K562 (cell line): ENCODE measurements around the gene SZT2. TPM values are rescaled to one million over a fixed set of nuclear protein-coding genes. Genes with fewer than 3 reads are reported as not detected.

Experiments used
- ATAC-seq: fragments of 200-7000 bp; cut with Tn5 transposase; 3 replicates; pipeline ENCODE4 v1.9.1; 2020; ENCODE audit warnings: moderate library complexity
- BruUV-seq: library from RNA; stranded (reverse); fragments of 400-500 nt; replicated peaks from 2 replicates; lab custom pipeline; 2021; lab: Mats Ljungman, UMichigan
- CTCF ChIA-PET: fragments of 300-600 bp; formaldehyde crosslinking; extraction: SDS; loops from one replicate; lab custom pipeline; 2021; ENCODE audit warnings: low intra/inter-chr PET ratio; lab: Yijun Ruan, JAX
- POLR2A ChIA-PET: fragments of 300-600, 350-650 bp; sonication (Branson Sonifier 250); formaldehyde crosslinking; extraction: SDS; loops from one replicate; lab custom pipeline; 2021; ENCODE audit warnings: antibody characterized with exemption, inconsistent platforms; lab: Yijun Ruan, JAX
- DNase-seq, 4 experiments: peaks; one replicate each; pipeline versions ENCODE4 v3.0.0 to v3.0.0-alpha.2; 2011 to 2018; ENCODE audit warnings: low spot score in 3 of 4, mixed read lengths in 3 of 4; ENCODE audit errors: extremely low read depth in 1 of 4
- FAIRE-seq: peaks from 2 replicates; lab custom pipeline; 2011; peaks lifted over from hg19 to GRCh38; lab: Jason Lieb, UNC
- H2AFZ ChIP-seq: 2 replicates; pipeline ENCODE4 v1.6.0; 2011; ENCODE audit warnings: low read depth, low read length, control low read depth, inconsistent platforms
- H3K27ac ChIP-seq: fragments of 200-600 bp; 3 replicates; pipeline ENCODE4 v1.8.0; 2011; ENCODE audit warnings: low read depth, mild to moderate bottlenecking, control low read depth, inconsistent platforms, low read length, moderate library complexity, mixed read lengths; ENCODE audit errors: extremely low read depth
- H3K27me3 ChIP-seq, 2 experiments: fragments of 300-600 bp in 1 of 2; 2 replicates in 1 of 2; 3 replicates in 1 of 2; pipeline versions ENCODE4 v1.6.0 to v1.8.0; 2011; ENCODE audit warnings: inconsistent platforms in 2 of 2, low read length in 2 of 2, mild to moderate bottlenecking in 1 of 2, mixed read lengths in 1 of 2, moderate library complexity in 1 of 2; ENCODE audit not compliant: control insufficient read depth in 2 of 2, insufficient read depth in 2 of 2
- H3K36me3 ChIP-seq: fragments of 300-600 bp; 3 replicates; pipeline ENCODE4 v1.8.0; 2011; ENCODE audit warnings: mild to moderate bottlenecking, low read length, inconsistent platforms; ENCODE audit not compliant: control insufficient read depth, insufficient read depth
- H3K4me1 ChIP-seq, 2 experiments: fragments of 200-600 bp in 1 of 2; replicated peaks in 1 of 2; 2 replicates in 1 of 2; 3 replicates in 1 of 2; pipeline versions ENCODE4 v1.5.1 to v1.8.0; 2011; ENCODE audit warnings: inconsistent platforms in 2 of 2, low read length in 2 of 2, mild to moderate bottlenecking in 1 of 2, mixed read lengths in 1 of 2, moderate library complexity in 1 of 2; ENCODE audit not compliant: control insufficient read depth in 2 of 2, insufficient read depth in 2 of 2
- H3K4me2 ChIP-seq: 2 replicates; pipeline ENCODE4 v1.6.1; 2011; ENCODE audit warnings: low read length, control low read depth, inconsistent platforms, mixed read lengths; ENCODE audit not compliant: insufficient read depth
- H3K4me3 ChIP-seq: fragments of 200-600 bp; sonication (generic), shearing (Covaris generic); 2 replicates; pipeline ENCODE4 v1.5.1; 2016; ENCODE audit warnings: control low read depth, inconsistent platforms
- H3K79me2 ChIP-seq: fragments of 200-600 bp; 3 replicates; pipeline ENCODE4 v1.8.0; 2011; ENCODE audit warnings: low read length, inconsistent platforms; ENCODE audit not compliant: control insufficient read depth, insufficient read depth
- H3K9ac ChIP-seq, 2 experiments: 2 replicates each; pipeline versions ENCODE4 v1.6.0 to v1.6.1; 2011; ENCODE audit warnings: low read depth in 2 of 2, low read length in 2 of 2, control low read depth in 1 of 2, inconsistent platforms in 1 of 2, mild to moderate bottlenecking in 1 of 2, mixed read lengths in 1 of 2; ENCODE audit not compliant: insufficient read depth in 1 of 2
- H3K9me1 ChIP-seq: one replicate; pipeline ENCODE4 v1.6.0; 2011; ENCODE audit warnings: inconsistent platforms, mild to moderate bottlenecking, low read length, moderate library complexity; ENCODE audit not compliant: control insufficient read depth, insufficient read depth
- H3K9me3 ChIP-seq: replicated peaks from 2 replicates; pipeline ENCODE4 v1.5.1; 2011; ENCODE audit warnings: low read depth, low read length, inconsistent platforms; ENCODE audit not compliant: control insufficient read depth, insufficient read depth
- H4K20me1 ChIP-seq: replicated peaks from 2 replicates; pipeline ENCODE4 v1.6.1; 2011; ENCODE audit warnings: low read length, inconsistent platforms, mixed read lengths; ENCODE audit not compliant: control insufficient read depth, insufficient read depth
- BMI1 ChIP-seq: fragments of 150-350 bp; IDR thresholded peaks from 2 replicates; pipeline ENCODE4 v1.6.1; 2014; ENCODE audit warnings: low read length
- KAT8 ChIP-seq: fragments of 450-650 bp; IDR thresholded peaks from 2 replicates; pipeline ENCODE4 v1.6.1; 2016; ENCODE audit warnings: low read depth, mild to moderate bottlenecking
- NONO ChIP-seq, 2 experiments: fragments of 200-400 bp in 1 of 2; fragments of 450-650 bp in 1 of 2; formaldehyde crosslinking in 1 of 2; IDR thresholded peaks; 2 replicates each; pipeline ENCODE4 v1.6.1; 2017; ENCODE audit warnings: low read depth in 2 of 2, mild to moderate bottlenecking in 2 of 2, moderate library complexity in 2 of 2, low read length in 1 of 2
- ZFP36 ChIP-seq: fragments of 150-350 bp; IDR thresholded peaks from 2 replicates; pipeline ENCODE4 v1.6.1; 2018; ENCODE audit warnings: low read length, low read depth; ENCODE audit not compliant: partially characterized antibody
- ZNF174 ChIP-seq: fragments of 250-450 bp; sonication (Bioruptor Pico); IDR thresholded peaks from 2 replicates; pipeline ENCODE4 v1.4.0; 2020; ENCODE audit warnings: mild to moderate bottlenecking
- ZNF707 ChIP-seq: fragments of 250-450 bp; sonication (Bioruptor Pico); conservative IDR thresholded peaks from 2 replicates; pipeline ENCODE4 v1.8.0; 2022; ENCODE audit warnings: inconsistent platforms, mild to moderate bottlenecking, moderate library complexity
- WGBS: fragments of 100-300 bp; shearing (Covaris generic); methylation state at CpG from one replicate; pipeline ENCODE4 v1.1.6; 2016; ENCODE audit warnings: low coverage, mixed read lengths; ENCODE audit not compliant: insufficient coverage; ENCODE audit errors: missing lambda C conversion rate; 5-methylcytosine and 5-hydroxymethylcytosine counted together
- in situ Hi-C: fragments of 300-500 bp; cut with MboI; formaldehyde crosslinking; loops from 4 replicates; pipeline ENCODE4 v1.15.0; 2018; ENCODE audit warnings: inconsistent platforms, mixed read lengths
- intact Hi-C: fragments of 100-400 bp; cut with micrococcal nuclease; formaldehyde crosslinking; loops from 2 replicates; pipeline ENCODE4 v1.14.2; 2022
- polyA plus RNA-seq, 8 experiments: library from polyadenylated mRNA; depleted of rRNA in 4 of 8; stranded (reverse) in 5 of 8; unstranded in 3 of 8; fragments of >200 nt; fragmentation: Nextera tagmentation in 2 of 8; fragmentation: Illumina TruSeq in 1 of 8; extraction: Ambion mirVana in 2 of 8; extraction: Trizol in 1 of 8; gene quantifications; 2 replicates each; pipeline versions ENCODE4 v1.2.1 to v1.2.3, GENCODE V29; 2011 to 2014; ENCODE audit warnings: inconsistent platforms in 1 of 8, missing spikeins in 1 of 8
- total RNA-seq, 7 experiments: library from RNA; depleted of rRNA in 6 of 7; stranded (reverse); fragments of >200 nt in 6 of 7; fragmentation: Illumina TruSeq in 2 of 7; extraction: Trizol in 2 of 7; gene quantifications; 2 replicates each; pipeline versions ENCODE4 v1.2.1 to v1.2.3, GENCODE V29; 2011 to 2021; ENCODE audit warnings: low replicate concordance in 1 of 7
- TF ChIP-seq, protein P1 (sequence below), 2 experiments: fragments of 450-650 bp; IDR thresholded peaks; 2 replicates each; pipeline ENCODE4 v1.6.1; 2016; ENCODE audit warnings: mild to moderate bottlenecking in 2 of 2, borderline replicate concordance in 1 of 2, low read depth in 1 of 2, moderate library complexity in 1 of 2
- TF ChIP-seq, protein P2 (sequence below): fragments of 450-650 bp; formaldehyde crosslinking; IDR thresholded peaks from 2 replicates; pipeline ENCODE4 v1.4.0; 2022; ENCODE audit warnings: missing genetic modification characterization

SZT2 gene
- total and polyA plus RNA-seq, 9 of the 15 experiments (the other 6 are each of a cell fraction or from before 2014, with no cell fraction given), result 0.88 to 31.0 (median 12.8) TPM

DNA sequence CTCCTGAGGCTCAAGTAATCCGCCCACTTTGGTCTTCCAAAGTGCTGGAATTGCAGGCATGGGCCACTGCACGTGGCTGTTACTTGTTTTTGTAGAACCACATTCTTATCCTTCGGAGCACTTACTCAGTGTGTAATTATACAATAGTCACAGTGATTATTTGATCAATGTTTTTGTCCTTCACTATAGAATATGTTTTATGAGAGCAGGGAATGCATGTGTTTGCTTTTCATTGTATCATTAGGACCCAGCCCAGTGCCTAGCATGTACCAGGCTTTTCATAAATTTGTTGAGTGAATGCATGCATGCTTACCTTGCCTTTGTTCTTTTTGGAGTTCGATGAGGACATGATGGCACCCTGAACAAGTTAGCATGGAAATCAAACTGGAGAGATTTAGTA lies 5.8 kb downstream of the SZT2 start:
- intact Hi-C loops (no loop called here), in situ Hi-C loops (no loop called here)
- DNase-seq, result no peak
- WGBS, result 69% methylated on average over 4 of the region's 4 CpGs
- CTCF ChIA-PET, result no interaction called here
- no peak overlapping the region for H3K9ac ChIP-seq
- FAIRE-seq, result no peak
- no peaks in the 10 kb centered on the region for H4K20me1 ChIP-seq
- peaks cover 8% of the 10 kb centered on the region for H3K79me2 ChIP-seq
- H3K36me3 ChIP-seq, result no peaks in the 10 kb centered on the region; the same call in 2 of the 3 replicates
- no peaks in the 10 kb centered on the region for H3K27me3 ChIP-seq
- no peak overlapping the region for H3K4me2 ChIP-seq
- H3K27ac ChIP-seq, result no peak overlapping the region
- H3K4me3 ChIP-seq, result no peak overlapping the region
- no peaks in the 10 kb centered on the region for H3K9me1 ChIP-seq
- no peak overlapping the region for H2AFZ ChIP-seq
- H3K4me1 ChIP-seq, result peaks cover 0 to 3% of the 10 kb centered on the region in 2 experiments; a peak in 2 of 5 replicates
- TF ChIP-seq, protein P1, sequence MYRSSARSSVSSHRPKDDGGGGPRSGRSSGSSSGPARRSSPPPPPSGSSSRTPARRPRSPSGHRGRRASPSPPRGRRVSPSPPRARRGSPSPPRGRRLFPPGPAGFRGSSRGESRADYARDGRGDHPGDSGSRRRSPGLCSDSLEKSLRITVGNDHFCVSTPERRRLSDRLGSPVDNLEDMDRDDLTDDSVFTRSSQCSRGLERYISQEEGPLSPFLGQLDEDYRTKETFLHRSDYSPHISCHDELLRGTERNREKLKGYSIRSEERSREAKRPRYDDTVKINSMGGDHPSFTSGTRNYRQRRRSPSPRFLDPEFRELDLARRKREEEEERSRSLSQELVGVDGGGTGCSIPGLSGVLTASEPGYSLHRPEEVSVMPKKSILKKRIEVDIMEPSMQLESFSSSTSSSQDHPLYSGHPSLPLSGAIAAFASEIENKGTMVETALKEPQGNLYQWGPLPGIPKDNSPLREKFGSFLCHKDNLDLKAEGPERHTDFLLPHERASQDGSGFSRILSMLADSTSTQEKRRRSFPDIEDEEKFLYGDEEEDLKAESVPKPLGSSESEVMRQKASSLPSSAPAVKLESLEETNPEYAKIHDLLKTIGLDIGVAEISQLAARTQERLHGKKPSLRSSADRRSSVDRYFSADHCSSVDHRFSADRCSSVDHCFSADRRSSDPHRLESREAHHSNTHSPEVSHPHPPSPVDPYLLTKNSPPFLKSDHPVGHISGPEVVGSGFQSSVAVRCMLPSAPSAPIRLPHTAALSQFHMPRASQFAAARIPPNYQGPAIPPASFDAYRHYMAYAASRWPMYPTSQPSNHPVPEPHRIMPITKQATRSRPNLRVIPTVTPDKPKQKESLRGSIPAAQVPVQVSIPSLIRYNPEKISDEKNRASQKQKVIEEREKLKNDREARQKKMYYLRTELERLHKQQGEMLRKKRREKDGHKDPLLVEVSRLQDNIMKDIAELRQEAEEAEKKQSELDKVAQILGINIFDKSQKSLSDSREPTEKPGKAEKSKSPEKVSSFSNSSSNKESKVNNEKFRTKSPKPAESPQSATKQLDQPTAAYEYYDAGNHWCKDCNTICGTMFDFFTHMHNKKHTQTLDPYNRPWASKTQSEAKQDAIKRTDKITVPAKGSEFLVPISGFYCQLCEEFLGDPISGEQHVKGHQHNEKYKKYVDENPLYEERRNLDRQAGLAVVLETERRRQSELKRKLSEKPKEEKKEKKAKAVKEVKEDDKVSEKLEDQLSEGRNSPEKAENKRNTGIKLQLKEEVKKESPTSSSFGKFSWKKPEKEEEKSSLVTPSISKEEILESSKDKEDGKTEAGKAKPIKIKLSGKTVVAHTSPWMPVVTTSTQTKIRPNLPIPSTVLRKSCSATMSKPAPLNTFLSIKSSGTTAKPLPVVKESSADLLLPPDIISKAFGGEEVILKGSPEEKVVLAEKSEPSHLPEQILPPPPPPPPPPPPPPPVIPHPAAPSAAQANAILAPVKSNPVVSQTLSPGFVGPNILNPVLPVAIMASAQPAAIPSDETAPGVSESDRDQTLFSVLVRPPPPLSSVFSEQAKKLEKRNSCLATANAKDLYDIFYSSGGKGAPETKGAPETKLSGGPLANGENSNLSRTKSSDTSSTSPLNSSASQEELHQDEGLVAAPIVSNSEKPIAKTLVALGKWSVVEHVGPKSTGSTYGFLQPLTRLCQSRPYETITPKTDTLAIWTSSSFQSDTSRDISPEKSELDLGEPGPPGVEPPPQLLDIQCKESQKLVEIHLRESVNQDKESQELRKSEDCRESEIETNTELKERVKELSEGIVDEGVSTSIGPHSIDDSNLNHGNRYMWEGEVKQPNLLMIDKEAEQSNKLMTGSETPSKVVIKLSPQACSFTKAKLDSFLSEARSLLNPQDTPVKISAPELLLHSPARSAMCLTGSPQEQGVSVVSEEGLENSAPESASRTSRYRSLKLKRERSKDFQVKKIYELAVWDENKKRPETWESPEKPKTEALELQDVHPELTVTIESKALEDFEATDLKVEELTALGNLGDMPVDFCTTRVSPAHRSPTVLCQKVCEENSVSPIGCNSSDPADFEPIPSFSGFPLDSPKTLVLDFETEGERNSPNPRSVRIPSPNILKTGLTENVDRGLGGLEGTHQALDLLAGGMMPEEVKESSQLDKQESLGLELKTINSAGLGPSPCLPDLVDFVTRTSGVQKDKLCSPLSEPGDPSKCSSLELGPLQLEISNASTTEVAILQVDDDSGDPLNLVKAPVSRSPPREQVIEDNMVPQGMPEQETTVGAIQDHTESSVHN (IDR thresholded peaks at IDR 0.05; ENCODE audit: borderline replicate concordance in 1 of 2, low read depth in 1 of 2), result no peak
- TF ChIP-seq BMI1, result no peak
- no peak for TF ChIP-seq KAT8
- TF ChIP-seq, protein P2, sequence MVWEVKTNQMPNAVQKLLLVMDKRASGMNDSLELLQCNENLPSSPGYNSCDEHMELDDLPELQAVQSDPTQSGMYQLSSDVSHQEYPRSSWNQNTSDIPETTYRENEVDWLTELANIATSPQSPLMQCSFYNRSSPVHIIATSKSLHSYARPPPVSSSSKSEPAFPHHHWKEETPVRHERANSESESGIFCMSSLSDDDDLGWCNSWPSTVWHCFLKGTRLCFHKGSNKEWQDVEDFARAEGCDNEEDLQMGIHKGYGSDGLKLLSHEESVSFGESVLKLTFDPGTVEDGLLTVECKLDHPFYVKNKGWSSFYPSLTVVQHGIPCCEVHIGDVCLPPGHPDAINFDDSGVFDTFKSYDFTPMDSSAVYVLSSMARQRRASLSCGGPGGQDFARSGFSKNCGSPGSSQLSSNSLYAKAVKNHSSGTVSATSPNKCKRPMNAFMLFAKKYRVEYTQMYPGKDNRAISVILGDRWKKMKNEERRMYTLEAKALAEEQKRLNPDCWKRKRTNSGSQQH (CRISPR knock-in tag), result no peak
- no peak for TF ChIP-seq NONO (IDR thresholded peaks at IDR 0.05; ENCODE audit: low read depth in 2 of 2, low read length in 1 of 2)
- no peak for TF ChIP-seq ZNF174
- no peak for TF ChIP-seq ZNF707 (CRISPR knock-in tag)
- no peak for TF ChIP-seq ZFP36
- no peak for ATAC-seq
- H3K9me3 ChIP-seq, result no peaks in the 10 kb centered on the region
- POLR2A ChIA-PET, result interaction anchor here (0.7 kb wide), 1 partner anchor 18 kb away, joined by 3 read pairs; no protein-coding TSS in a partner anchor
- no TSS peak for BruUV-seq
